ENCODE results near the gene AP4S1.
"Not testable (repeated sequence)": the region's sequence is repeated elsewhere in the genome, so short reads cannot be mapped to it uniquely, and the experiment has no call there.

Gene AP4S1

GRCh38 chr14:31025367-31026076 lies at the start of gene AP4S1:
Gene AP4S1, plus strand, starts transcription at chr14:31025649. Its CDS starts 40,548 bp downstream, at chr14:31066197.
- no peak for DNase-seq (ENCODE audit: low read depth in 2 of 2)

- DNase-seq (ENCODE audit: low read depth in 2 of 2) = no peak
Observed at GRCh38 chr14:30977752-30978151, 47.7 kb upstream of the AP4S1 start.

- peak; percentile 56 to 60 for DNase-seq (ENCODE audit: low read depth in 2 of 2)
Observed at GRCh38 chr14:30980106-30980704, 45.2 kb upstream of the AP4S1 start.

- DNase-seq (ENCODE audit: low read depth in 2 of 2) = no peak
Observed at GRCh38 chr14:30980980-30981379, 44.5 kb upstream of the AP4S1 start.

DNA sequence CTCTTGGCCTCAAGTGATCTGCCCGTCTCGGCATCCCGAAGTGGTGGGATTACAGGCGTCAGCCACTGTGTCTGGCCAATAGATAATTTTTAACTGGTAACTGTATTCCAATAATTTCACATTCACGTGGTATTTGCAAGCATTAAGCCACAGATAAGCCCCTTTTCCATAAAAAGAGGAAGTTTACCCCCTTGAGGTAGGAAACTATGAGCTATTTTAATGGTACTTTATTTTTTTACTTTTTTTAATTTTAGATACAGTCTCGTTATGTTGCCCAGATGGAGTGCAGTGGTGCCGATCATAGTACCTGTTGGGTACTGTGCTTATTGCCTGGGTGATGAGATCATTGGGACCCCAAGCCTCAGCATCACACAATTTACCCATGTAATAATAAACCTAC lies 42.9 kb upstream of the AP4S1 start:
- DNase-seq (ENCODE audit: low read depth in 2 of 2) = no peak

DNA sequence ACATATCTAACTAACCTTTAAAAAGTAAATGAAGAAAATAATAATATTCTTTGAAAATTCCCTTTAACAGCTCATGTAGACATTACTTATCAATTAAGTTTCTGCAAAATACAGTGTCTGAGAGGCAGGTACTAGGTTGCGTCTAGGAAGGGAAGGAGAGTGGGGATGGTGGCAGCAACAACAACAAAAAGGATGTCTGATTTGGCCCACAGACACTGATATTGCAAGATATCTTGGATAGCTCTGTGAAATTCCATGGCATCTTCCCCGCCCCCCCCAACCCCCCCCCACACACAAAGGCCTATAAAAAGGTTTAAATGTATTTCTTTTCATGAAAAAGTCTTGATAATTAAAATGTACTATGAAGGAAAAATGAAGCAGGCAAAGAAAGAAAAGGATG lies 41.6 kb upstream of the AP4S1 start:
- no peak for DNase-seq (ENCODE audit: low read depth in 2 of 2)

GRCh38 chr14:30985796-30986195 lies 39.7 kb upstream of the AP4S1 start:
- DNase-seq (ENCODE audit: low read depth in 2 of 2) = no peak

DNA sequence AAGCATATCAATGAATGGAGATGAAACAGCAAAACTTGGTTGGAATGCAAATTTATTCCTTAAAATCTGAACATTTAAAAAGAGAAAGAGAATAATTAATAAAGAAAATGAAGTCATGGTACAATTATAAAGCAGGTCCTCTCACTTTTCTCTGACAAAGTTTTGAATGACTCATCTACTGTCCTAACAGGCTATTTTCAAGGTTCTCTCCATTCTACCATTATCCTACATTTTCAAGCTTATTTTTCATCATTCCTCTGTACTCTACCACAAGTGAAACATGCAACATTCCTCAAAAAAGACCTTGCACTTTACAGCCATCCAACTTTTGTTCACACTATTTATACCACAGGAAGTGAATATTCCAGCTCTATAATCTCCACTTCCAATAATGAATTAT lies 36.9 kb upstream of the AP4S1 start:
- peak in 1 of 2 experiments; percentile 6 for DNase-seq (ENCODE audit: low read depth in 2 of 2)

GRCh38 chr14:30990770-30991169 lies 34.7 kb upstream of the AP4S1 start:
- DNase-seq (ENCODE audit: low read depth in 2 of 2) = peak; percentile 19 to 28

GRCh38 chr14:30991408-30991807 lies 34.0 kb upstream of the AP4S1 start:
- no peak for DNase-seq (ENCODE audit: low read depth in 2 of 2)

- DNase-seq (ENCODE audit: low read depth in 2 of 2) = no peak
Observed at GRCh38 chr14:30993071-30993470, 32.4 kb upstream of the AP4S1 start.

DNA sequence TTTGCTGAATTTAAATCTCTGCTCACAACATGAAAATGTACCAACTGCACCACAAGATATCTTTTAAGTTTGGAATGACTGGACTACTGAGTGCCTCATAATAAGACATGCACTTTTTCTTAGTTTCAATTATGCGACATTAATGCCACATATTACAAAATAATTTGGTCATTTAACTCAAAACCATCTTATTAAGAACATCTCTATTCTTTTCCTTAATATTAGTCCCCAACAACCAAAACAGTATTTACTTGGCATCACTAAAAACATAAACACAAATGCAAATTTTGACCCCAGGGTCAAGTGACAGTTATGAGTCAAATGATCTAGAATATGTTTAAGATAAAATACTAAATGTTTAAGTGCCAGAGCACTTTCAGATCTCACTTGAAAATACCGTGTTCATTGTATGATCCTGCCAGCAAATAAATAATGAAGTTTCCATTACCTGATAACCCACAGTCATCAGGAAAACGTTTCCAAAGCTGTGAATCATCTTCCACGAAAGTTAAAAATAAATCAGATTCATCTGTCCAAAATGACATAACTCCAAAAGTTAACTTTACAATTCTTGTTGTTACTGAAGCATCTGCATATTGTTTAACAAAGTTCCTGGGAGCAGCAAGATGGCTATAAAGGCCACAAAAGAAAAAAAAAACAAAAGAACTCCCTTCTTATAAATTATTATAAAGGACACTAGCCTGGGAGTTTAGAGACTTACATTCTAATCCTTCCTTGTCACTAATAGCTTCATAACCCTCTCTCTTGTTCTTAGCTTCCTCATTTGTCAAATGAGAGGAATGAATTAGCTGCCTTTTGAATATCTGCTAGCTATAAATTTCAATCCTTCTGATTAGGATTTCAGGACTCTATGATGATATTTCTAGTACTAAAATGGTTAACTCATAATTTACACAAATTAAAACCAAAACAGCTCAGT lies 30.5 kb upstream of the AP4S1 start:
- peak in 1 of 2 experiments; percentile 8 for DNase-seq (ENCODE audit: low read depth in 2 of 2)

DNA sequence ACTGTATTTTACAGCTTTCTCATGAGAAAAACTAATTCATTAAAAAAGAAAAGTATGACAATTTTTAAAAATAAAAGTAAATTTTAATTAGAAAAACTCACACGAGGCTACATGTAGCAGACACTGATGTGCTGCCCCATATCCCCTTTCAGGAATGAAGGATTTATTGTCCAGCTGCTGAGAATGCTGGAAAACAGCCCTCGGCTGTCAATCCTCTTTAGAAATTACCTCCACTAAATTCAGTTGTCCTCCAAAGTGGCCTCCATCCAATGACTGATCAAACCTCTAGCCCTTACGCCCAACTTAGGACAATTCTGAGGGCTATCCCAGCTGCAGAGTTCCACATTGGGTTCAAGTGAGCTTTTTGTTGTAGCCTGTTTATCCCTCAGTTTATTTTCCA lies 29.8 kb upstream of the AP4S1 start:
- DNase-seq (ENCODE audit: low read depth in 2 of 2) = no peak

DNA sequence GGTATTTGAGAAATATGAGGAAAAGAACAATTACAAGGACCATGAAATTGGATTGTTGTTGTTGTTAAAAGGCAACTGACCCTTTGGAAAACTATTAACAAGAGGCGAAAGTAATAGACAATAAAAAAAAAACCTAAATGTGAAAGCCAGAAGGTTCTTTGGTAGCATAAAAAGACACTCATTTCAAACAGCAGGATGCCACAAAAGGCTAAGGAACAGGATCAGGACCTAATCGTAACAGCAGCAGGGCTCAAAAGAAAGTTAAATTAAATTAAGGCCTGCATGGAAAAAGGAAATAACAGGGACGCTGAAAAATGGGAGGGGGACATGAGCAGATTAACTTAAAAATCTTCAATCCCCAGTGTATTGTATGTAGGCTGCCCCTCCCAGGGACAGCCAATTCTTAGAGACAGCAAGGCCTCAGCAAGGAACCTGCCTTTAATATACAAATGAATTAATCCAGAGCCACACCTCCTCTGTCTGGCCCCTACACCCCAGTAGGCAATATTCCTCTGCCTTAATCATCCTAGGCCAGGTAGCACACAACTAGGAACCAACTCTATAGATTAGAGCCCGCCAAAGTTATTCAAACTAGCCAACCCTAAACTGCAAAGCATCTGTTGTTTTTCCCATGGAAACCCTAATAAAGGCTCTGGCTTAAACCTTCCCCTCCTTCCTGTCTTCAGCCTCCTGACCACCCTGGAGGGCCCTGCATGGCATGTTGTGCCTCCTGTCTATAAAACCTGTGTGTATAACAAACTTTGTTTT lies 28.4 kb upstream of the AP4S1 start:
- no peak for DNase-seq (ENCODE audit: low read depth in 2 of 2)

- DNase-seq (ENCODE audit: low read depth in 2 of 2) = no peak
Observed at GRCh38 chr14:30998100-30998706, 27.2 kb upstream of the AP4S1 start.

- no peak for DNase-seq (ENCODE audit: low read depth in 2 of 2)
Observed at GRCh38 chr14:30999038-30999773, 26.2 kb upstream of the AP4S1 start.

DNA sequence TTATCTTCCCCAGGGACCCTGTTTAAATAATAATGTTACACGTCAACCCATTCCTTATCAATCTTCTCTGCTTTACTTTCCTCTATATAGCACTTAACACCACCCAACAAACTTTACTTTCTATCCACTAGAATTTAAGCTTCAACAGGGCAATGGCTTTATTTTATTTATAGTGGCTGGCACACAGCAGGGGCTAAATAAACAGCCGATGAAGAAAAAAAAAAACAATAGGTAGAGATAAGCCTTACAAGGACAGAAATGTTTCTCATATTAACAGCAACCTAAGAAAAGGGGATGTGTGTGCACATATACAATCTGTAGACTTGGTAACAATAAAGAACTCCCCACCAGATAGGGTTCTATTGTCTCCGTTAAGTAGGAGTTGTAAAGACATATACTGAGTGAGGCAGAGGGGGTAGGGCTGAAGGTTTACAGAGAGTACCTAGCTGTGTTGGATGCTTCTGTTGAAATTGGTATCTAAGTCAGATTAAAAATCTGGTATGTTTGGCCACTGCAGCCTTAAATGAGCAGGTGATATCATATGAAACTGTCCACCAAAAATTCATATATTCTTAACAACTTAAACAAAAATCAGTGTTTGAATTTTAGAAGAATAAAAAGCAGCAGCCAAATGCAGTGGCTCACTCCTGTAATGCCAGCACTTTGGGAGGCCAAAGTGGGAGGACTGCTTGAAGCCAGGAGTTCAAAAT lies 24.7 kb upstream of the AP4S1 start:
- no peak for DNase-seq (ENCODE audit: low read depth in 2 of 2)

DNA sequence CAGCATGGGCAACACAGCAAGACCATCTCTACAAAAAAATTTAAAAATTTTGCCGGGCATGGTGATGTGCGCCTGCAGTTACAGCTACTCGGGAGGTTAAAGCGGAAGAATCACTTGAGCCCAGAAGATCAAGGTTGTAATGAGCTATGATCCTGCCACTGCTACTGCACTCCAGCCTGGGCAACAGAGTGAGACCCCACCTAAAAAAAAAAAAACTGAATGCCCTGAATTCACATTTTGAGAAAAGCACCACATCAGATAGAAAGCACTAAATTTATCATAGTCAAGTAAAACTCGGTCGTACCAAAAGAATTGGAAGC lies 24.1 kb upstream of the AP4S1 start:
- DNase-seq (ENCODE audit: low read depth in 2 of 2) = no peak

GRCh38 chr14:31003284-31003683 lies 22.2 kb upstream of the AP4S1 start:
- no peak for DNase-seq (ENCODE audit: low read depth in 2 of 2)

DNA sequence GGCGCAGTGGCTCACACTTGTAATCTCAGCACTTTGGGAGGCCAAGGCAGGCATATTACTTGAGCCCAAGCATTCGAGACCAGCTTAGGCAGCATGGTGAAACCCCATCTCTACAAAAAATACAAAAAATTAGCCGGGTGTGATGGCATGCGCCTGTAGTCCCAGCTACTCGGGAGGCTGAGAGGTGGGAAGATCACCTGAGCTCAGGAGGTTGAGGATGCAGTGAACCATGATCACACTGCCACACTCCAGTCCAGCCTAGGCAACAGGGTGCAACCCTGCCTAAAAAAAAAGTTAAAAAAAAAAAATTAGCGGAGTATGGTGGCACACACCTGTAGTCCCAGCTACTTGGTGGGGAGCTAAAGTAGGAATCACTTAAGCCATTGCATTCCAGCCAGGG lies 21.4 kb upstream of the AP4S1 start:
- not testable (repeated sequence) for DNase-seq (ENCODE audit: low read depth in 2 of 2)
